Retina (tissue), 1 donor: ENCODE data around the gene ARFIP1.
"Not testable (repeated sequence)": the region's sequence is repeated elsewhere in the genome, so short reads cannot be mapped to it uniquely, and the experiment has no call there.

Experiments
- DNase-seq: peaks from one replicate; pipeline ENCODE4 v3.0.0-alpha.2; 2016

ARFIP1 gene

GRCh38 chr4:152847376-152847775, 67.6 kb downstream of the ARFIP1 start:
- no peak for DNase-seq

DNA sequence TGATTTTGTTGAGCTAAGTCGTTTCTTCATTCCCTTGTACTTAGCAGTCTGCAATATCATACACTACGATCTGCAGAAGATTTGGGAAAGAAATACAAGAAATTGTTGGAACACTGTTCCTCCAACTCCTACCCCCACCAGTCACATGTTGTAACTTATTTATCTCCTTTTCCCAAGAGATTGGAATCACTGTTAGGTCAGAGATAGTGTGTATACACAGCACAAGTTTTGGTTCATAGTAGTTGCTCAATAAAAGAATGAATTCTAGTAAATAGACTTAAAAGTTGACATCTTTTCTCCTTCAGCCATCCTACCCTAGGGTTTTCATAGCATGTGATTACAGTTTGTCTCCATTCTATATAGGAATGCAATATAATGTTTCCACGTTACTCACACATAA, 68.8 kb downstream of the ARFIP1 start:
- DNase-seq, result no peak

- DNase-seq, result no peak
These were observed 69.6 kb downstream of the ARFIP1 start for GRCh38 chr4:152849350-152849749.

DNA sequence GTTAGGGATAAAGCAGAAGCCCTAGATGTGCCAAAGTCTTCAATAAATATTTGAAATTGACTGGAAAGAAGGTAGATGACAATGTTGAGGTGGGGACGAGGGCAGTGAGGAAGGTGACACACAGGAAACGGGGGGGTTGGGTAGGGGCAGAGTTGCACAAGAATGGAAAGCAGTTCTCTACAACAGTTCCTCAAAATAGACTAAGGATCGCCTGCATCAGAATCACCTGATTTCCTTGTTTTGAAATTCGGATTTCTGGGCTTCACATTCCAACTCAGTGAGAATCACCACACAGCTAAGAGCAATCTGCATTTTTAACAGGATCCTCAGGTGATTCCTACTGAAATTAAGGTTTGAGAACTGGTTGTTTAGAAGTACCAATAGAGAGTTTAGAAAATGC, 70.6 kb downstream of the ARFIP1 start:
- DNase-seq, result no peak

- no peak for DNase-seq
These were observed 71.5 kb downstream of the ARFIP1 start for GRCh38 chr4:152851226-152851625.

GRCh38 chr4:152853293-152853692, 73.5 kb downstream of the ARFIP1 start:
- no peak for DNase-seq

DNA sequence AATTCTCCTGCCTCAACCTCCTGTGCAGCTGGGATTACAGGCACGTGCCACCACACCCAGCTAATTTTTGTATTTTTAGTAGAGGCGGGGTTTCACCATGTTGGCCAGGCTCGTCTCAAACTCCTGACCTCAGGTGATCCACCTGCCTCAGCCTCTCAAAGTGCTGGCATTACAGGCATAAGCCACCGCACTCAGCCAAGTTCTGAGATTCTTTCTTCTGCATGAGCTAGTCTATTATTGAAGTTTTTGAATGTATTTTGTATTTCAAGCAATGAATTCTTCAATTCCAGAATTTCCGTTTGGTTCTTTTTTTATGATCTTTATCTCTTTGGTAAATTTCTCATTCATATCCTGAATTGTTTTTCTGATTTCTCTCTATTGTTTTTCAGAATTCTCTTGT, 74.3 kb downstream of the ARFIP1 start:
- not testable (repeated sequence) for DNase-seq

GRCh38 chr4:152856960-152857359, 77.2 kb downstream of the ARFIP1 start:
- DNase-seq, result no peak

DNA sequence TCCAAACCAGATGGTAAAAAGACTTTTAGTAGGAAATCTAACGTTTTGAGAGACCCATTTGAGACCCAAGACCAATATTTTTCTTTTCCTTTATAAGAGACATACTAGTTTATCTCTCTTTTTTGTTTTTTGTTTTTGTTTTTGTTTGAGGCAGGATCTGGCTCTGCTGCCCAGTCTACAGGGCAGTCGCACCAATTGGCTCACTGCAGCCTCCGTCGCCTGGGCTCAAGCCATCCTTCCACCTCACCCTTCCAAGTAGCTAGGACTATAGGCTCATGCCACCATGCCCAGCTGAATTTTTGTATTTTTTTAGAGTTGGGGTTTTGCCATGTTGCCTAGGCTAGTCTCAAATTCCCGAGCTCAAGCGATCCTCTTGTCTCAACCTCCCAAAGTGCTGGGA, 79.2 kb downstream of the ARFIP1 start:
- no peak for DNase-seq

DNA sequence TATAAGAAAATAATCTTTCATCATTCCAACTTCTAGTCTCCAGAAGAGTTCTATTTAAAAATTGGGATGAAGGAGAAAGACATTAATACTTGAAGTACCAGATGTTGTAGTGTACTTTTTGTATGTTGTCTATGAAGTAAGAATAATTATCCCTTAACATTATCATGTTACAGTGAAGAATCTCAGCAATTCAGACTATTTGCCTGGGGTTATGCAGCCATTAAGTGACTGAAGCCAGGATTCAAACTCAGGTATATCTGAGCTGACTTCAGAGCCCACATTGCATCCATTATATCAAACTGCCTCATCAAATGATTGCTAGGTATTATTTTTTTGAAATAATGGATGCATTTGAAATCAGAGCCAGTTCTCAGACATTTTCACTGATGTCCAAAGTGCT, 80.3 kb downstream of the ARFIP1 start:
- no peak for DNase-seq

GRCh38 chr4:152862608-152863007, 82.9 kb downstream of the ARFIP1 start:
- DNase-seq, result no peak

DNA sequence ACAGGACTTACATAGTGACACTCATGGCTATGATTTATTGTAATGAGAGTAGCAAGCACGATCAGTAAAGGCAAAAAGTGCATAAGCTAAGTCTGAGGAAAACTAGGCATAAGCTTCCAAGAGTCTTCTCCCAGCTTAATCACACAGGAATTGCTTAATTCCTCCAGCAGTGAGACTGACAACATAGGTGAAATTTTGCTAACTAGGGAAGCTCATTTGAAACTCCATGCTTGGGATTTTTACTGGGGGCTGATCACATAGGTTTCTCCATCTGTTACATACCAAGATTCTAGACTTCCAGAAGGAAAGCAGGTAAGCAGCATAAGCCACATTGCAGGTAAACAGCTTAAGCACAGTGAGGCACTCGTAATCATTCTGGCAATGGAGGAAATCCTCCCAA, 84.6 kb downstream of the ARFIP1 start:
- DNase-seq, result no peak

- DNase-seq, result not testable (repeated sequence)
These were observed 86.8 kb downstream of the ARFIP1 start for GRCh38 chr4:152866432-152866993.

DNA sequence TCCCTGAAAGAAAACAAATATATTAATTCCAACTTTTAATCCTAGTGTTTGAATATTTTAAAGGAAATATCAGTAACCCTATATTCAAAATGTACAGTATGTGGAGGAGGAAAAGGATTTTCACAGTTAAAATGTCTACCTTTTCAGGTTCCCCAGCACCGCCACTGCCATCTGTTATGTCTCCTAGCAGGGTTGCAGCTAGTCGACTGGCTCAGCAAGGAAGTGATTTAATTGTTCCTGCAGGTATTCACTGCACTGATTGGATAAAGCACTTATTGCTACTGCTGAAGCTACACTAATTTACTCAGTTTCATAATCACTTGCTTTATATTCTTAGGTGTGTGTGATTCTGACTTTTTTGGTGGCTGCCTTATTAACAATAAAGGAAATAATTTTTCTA, 90.9 kb downstream of the ARFIP1 start:
- no peak for DNase-seq

GRCh38 chr4:152875261-152875660, 95.5 kb downstream of the ARFIP1 start:
- DNase-seq, result no peak

- no peak for DNase-seq
These were observed 98.1 kb downstream of the ARFIP1 start for GRCh38 chr4:152877868-152878267.

- DNase-seq, result no peak
These were observed 100.5 kb downstream of the ARFIP1 start for GRCh38 chr4:152880263-152880662.

GRCh38 chr4:152881974-152882373, 102.2 kb downstream of the ARFIP1 start:
- no peak for DNase-seq

GRCh38 chr4:152885185-152885584, 105.4 kb downstream of the ARFIP1 start:
- no peak for DNase-seq

DNA sequence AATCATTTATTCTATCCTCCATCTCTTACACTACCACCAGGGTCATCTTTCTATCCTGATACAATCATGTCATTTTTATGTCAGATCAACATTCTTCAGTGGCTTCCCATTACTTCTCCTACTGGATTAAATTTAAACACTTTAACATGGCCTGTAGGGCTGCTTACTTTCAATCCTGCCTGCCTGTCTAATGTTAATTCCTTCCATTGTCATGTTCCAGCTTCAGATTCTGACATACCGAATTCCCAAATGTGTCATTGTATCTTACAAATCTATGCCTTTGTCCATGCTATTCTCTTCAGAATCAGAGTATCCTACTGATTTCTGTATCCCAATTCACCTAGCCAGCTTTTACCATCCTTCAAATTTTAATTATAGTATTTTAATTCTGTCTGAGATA, 106.4 kb downstream of the ARFIP1 start:
- no peak for DNase-seq

GRCh38 chr4:152887981-152888380, 108.2 kb downstream of the ARFIP1 start:
- no peak for DNase-seq

GRCh38 chr4:152892974-152893373, 113.2 kb downstream of the ARFIP1 start:
- DNase-seq, result no peak

DNA sequence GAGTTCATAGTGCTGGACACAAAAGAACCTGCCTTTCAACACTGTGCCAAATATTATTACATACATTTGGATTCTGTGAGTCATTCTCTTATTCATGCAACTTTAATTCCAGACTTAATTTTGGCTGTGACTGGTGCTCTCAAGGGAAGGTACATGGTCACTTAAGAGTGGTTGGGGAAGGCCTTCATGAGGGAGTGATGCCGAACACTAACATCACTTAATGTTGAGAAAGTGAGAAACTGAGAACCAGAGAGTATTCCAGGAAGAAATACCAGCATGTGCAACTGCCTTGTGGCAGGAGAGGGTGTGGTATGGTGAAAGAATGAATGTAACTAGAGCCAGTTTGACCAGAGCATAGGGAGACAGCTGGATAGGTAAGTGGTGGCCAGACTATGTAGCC, 114.9 kb downstream of the ARFIP1 start:
- no peak for DNase-seq

- no peak for DNase-seq
These were observed 117.1 kb downstream of the ARFIP1 start for GRCh38 chr4:152896811-152897210.

DNA sequence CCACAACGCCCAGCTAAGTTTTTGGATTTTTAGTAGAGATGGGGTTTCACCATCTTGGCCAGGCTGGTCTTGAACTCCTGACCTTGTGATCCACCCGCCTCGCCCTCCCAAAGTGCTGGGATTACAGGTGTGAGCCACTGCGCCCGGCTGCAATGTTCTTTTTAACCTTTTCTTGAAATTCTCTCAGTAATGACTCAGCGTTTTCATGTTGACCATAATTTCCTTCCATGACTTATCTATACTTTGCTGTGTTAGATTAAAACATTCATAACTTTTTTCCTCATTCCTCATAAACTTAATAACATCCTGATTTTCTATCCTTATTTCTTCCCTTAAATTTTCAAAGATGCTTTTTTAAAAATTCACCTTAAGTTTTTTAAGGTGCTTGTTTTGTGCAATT, 118.4 kb downstream of the ARFIP1 start:
- not testable (repeated sequence) for DNase-seq

DNA sequence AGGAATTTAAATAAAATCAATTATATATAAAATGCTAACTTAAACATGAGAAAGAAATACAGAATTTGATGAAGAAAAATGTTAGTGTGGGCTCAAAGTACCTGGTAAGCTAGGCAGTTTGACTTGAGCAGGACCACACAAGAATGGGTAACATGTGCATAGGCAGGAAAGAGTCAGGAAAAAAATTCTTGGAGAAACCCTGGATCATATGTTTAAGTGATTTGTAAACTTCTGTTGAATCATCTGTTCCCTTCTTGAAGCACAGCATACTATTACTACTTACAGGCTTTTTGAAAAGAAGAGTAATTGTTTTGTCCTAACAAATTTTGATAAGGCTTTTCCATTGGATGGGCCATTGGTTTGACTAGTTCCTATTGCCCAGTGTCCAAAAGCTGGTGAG, 118.9 kb downstream of the ARFIP1 start:
- no peak for DNase-seq
